Neural progenitor cell (in vitro differentiated cells): Measurements from ENCODE around the gene MRPL38. TPM values are rescaled to one million over a fixed set of nuclear protein-coding genes. Genes with fewer than 3 reads are reported as not detected.
"Not testable (repeated sequence)": the region's sequence is repeated elsewhere in the genome, so short reads cannot be mapped to it uniquely, and the experiment has no call there.

Source experiments
- DNase-seq: peaks from one replicate; pipeline ENCODE4 v3.0.0-alpha.2; 2016; ENCODE audit warnings: low spot score
- H2AFZ ChIP-seq: fragments of 200-600 bp; sonication (generic); replicated peaks from 2 replicates; pipeline ENCODE4 v1.6.1; 2016; ENCODE audit warnings: antibody characterized with exemption
- H3F3A ChIP-seq: fragments of 200-600 bp; sonication (generic); 2 replicates; pipeline ENCODE4 v1.6.1; 2016; ENCODE audit warnings: antibody characterized with exemption, low read depth
- H3K27ac ChIP-seq: fragments of 200-600 bp; sonication (generic); 2 replicates; pipeline ENCODE4 v1.5.1; 2016; ENCODE audit warnings: mild to moderate bottlenecking
- H3K27me3 ChIP-seq: fragments of 200-600 bp; sonication (generic); 2 replicates; pipeline ENCODE4 v1.6.1; 2016; ENCODE audit warnings: mild to moderate bottlenecking, moderate library complexity
- H3K36me3 ChIP-seq: fragments of 200-600 bp; sonication (generic); 2 replicates; pipeline ENCODE4 v1.5.1; 2016
- H3K4me1 ChIP-seq: fragments of 200-600 bp; sonication (generic); 2 replicates; pipeline ENCODE4 v1.6.1; 2016; ENCODE audit warnings: mixed run types
- H3K4me2 ChIP-seq: fragments of 200-600 bp; sonication (generic); 2 replicates; pipeline ENCODE4 v1.6.1; 2016
- H3K4me3 ChIP-seq: fragments of 200-600 bp; sonication (generic); 2 replicates; pipeline ENCODE4 v1.5.1; 2016
- H3K79me2 ChIP-seq: fragments of 200-600 bp; sonication (generic); 2 replicates; pipeline ENCODE4 v1.6.1; 2016; ENCODE audit warnings: low read depth
- H3K9ac ChIP-seq: fragments of 200-600 bp; sonication (generic); 2 replicates; pipeline ENCODE4 v1.6.1; 2016
- H3K9me3 ChIP-seq: fragments of 200-600 bp; sonication (generic); 2 replicates; pipeline ENCODE4 v1.5.1; 2016; ENCODE audit warnings: low read depth
- H4K20me1 ChIP-seq: fragments of 200-600 bp; sonication (generic); 2 replicates; pipeline ENCODE4 v1.6.1; 2016; ENCODE audit warnings: low read depth
- H3K27ac Mint-ChIP-seq: 3 replicates; pipeline ENCODE4 v1.8.0; 2021; ENCODE audit warnings: mixed read lengths
- H3K27me3 Mint-ChIP-seq: 2 replicates; pipeline ENCODE4 v1.8.0; 2022; ENCODE audit warnings: low read depth, mild to moderate bottlenecking, inconsistent platforms, moderate library complexity, mixed read lengths; ENCODE audit not compliant: insufficient read depth
- H3K36me3 Mint-ChIP-seq: 3 replicates; pipeline ENCODE4 v1.8.0; 2021; ENCODE audit warnings: mixed read lengths
- H3K4me1 Mint-ChIP-seq: 3 replicates; pipeline ENCODE4 v1.8.0; 2021; ENCODE audit warnings: mixed read lengths
- H3K4me3 Mint-ChIP-seq: 3 replicates; pipeline ENCODE4 v1.8.0; 2021; ENCODE audit warnings: mild to moderate bottlenecking, moderate library complexity, mixed read lengths
- H3K9me3 Mint-ChIP-seq: 3 replicates; pipeline ENCODE4 v1.8.0; 2020; ENCODE audit warnings: mixed read lengths
- CTCF ChIP-seq: fragments of 200-600 bp; sonication (generic); IDR thresholded peaks from 2 replicates; pipeline ENCODE4 v1.5.1; 2017; ENCODE audit warnings: antibody characterized with exemption, mild to moderate bottlenecking
- EZH2 ChIP-seq: fragments of 200-600 bp; sonication (generic); IDR thresholded peaks from 2 replicates; pipeline ENCODE4 v1.6.1; 2017; ENCODE audit warnings: antibody characterized with exemption, mild to moderate bottlenecking, moderate library complexity
- EZH2phosphoT487 ChIP-seq: fragments of 200-600 bp; sonication (generic); IDR thresholded peaks from 2 replicates; pipeline ENCODE4 v1.6.1; 2017; ENCODE audit warnings: antibody characterized with exemption
- total RNA-seq: library from RNA; depleted of rRNA; stranded (reverse); fragments of >200 nt; gene quantifications from 2 replicates; pipeline ENCODE4 v1.2.3, GENCODE V29; 2015; ENCODE audit warnings: low replicate concordance

Gene MRPL38
- total RNA-seq, 1 donor from 2014 or later: 26.8 TPM

GRCh38 chr17:75873587-75874322 lies 30.9 kb downstream of the MRPL38 start:
- Histone ChIP-seq H3K79me2 (no peaks in the 10 kb centered on the region), H3K27me3 (peaks cover 31% of the 10 kb centered on the region), H3K4me2 (no peak overlapping the region), H3K9me3 (no peaks in the 10 kb centered on the region), H2AFZ (no peak overlapping the region), H3K9ac (no peak overlapping the region), H3K36me3 (no peaks in the 10 kb centered on the region), H4K20me1 (no peaks in the 10 kb centered on the region), H3K4me1 (peaks cover 6% of the 10 kb centered on the region), H3K4me3 (no peak overlapping the region), H3K27ac (no peak overlapping the region), H3F3A (peaks cover 16% of the 10 kb centered on the region)
- Mint-ChIP-seq H3K4me1 (peaks cover 33% of the 10 kb centered on the region), H3K27ac (no peak overlapping the region), H3K27me3 (peaks cover 23% of the 10 kb centered on the region), H3K36me3 (no peaks in the 10 kb centered on the region), H3K4me3 (no peak overlapping the region), H3K9me3 (no peaks in the 10 kb centered on the region)
- no peak for DNase-seq
- TF ChIP-seq EZH2: no peak
- TF ChIP-seq CTCF: no peak
- no peak for TF ChIP-seq EZH2phosphoT487

GRCh38 chr17:75872434-75873351 lies 32.0 kb downstream of the MRPL38 start:
- Mint-ChIP-seq H3K27ac (no peak overlapping the region), H3K4me3 (no peak overlapping the region), H3K4me1 (peaks cover 33% of the 10 kb centered on the region), H3K36me3 (no peaks in the 10 kb centered on the region), H3K27me3 (peaks cover 21% of the 10 kb centered on the region), H3K9me3 (no peaks in the 10 kb centered on the region)
- peaks cover 20% of the 10 kb centered on the region for H3K27me3 ChIP-seq
- no peak overlapping the region for H3K9ac ChIP-seq
- TF ChIP-seq CTCF (no peak), EZH2phosphoT487 (no peak), EZH2 (no peak)
- no peak overlapping the region for H3K4me2 ChIP-seq
- no peaks in the 10 kb centered on the region for H3K9me3 ChIP-seq
- H3K36me3 ChIP-seq: no peaks in the 10 kb centered on the region
- no peak overlapping the region for H3K27ac ChIP-seq
- no peak for DNase-seq
- no peak overlapping the region for H2AFZ ChIP-seq
- H3K79me2 ChIP-seq: no peaks in the 10 kb centered on the region
- peaks cover 6% of the 10 kb centered on the region for H3K4me1 ChIP-seq
- H3K4me3 ChIP-seq: no peak overlapping the region
- no peaks in the 10 kb centered on the region for H4K20me1 ChIP-seq
- H3F3A ChIP-seq: peaks cover 13% of the 10 kb centered on the region

- H3K4me3 Mint-ChIP-seq, H3F3A ChIP-seq, H3K27me3 ChIP-seq, H3K79me2 ChIP-seq, H3K27me3 Mint-ChIP-seq, H3K27ac ChIP-seq, H3K9me3 ChIP-seq, H3K4me3 ChIP-seq, H3K9me3 Mint-ChIP-seq, H3K36me3 Mint-ChIP-seq, H3K4me2 ChIP-seq, DNase-seq, H3K9ac ChIP-seq, H3K4me1 ChIP-seq, H4K20me1 ChIP-seq, H3K36me3 ChIP-seq: not testable (repeated sequence)
- H3K4me1 Mint-ChIP-seq: peaks cover 26% of the 10 kb centered on the region
- H3K27ac Mint-ChIP-seq: peak overlapping the region; percentile 68
- H2AFZ ChIP-seq: peak overlapping the region; percentile 75
These were observed 34.5 kb downstream of the MRPL38 start for GRCh38 chr17:75870228-75870627.
